HEK293T (cell line): ENCODE data around the gene ZNF600.
A peak's percentile ranks its signal among the peaks of the same experiment; 100 is the strongest.

Source experiments
- BHLHE40 ChIP-seq: fragments of 450-650 bp; IDR thresholded peaks from 2 replicates; pipeline ENCODE4 v1.6.1; 2016; ENCODE audit warnings: mild to moderate bottlenecking, moderate library complexity, borderline replicate concordance
- CTBP1 ChIP-seq: fragments of 450-650 bp; IDR thresholded peaks from 2 replicates; pipeline ENCODE4 v1.6.1; 2016; ENCODE audit warnings: borderline replicate concordance
- FOXM1 ChIP-seq: fragments of 450-650 bp; IDR thresholded peaks from 2 replicates; pipeline ENCODE4 v1.6.1; 2017; ENCODE audit warnings: mild to moderate bottlenecking, borderline replicate concordance
- L3MBTL2 ChIP-seq: fragments of 450-650 bp; conservative IDR thresholded peaks from 2 replicates; pipeline ENCODE4 v1.6.1; 2016; ENCODE audit warnings: mild to moderate bottlenecking
- LEF1 ChIP-seq: fragments of 450-650 bp; IDR thresholded peaks from 2 replicates; pipeline ENCODE4 v1.6.1; 2017; ENCODE audit warnings: mild to moderate bottlenecking, borderline replicate concordance
- NFRKB ChIP-seq: fragments of 450-650 bp; IDR thresholded peaks from 2 replicates; pipeline ENCODE4 v1.6.1; 2016; ENCODE audit warnings: mild to moderate bottlenecking, moderate library complexity
- SP1 ChIP-seq: fragments of 450-650 bp; IDR thresholded peaks from 2 replicates; pipeline ENCODE4 v1.6.1; 2017
- TARDBP ChIP-seq: fragments of 450-650 bp; IDR thresholded peaks from 2 replicates; pipeline ENCODE4 v1.6.1; 2016
- ZNF384 ChIP-seq: fragments of 450-650 bp; IDR thresholded peaks from 2 replicates; pipeline ENCODE4 v1.6.1; 2016
- TF ChIP-seq, protein P1 (sequence below): fragments of 450-650 bp; IDR thresholded peaks from 2 replicates; pipeline ENCODE4 v1.6.1; 2016

DNA sequence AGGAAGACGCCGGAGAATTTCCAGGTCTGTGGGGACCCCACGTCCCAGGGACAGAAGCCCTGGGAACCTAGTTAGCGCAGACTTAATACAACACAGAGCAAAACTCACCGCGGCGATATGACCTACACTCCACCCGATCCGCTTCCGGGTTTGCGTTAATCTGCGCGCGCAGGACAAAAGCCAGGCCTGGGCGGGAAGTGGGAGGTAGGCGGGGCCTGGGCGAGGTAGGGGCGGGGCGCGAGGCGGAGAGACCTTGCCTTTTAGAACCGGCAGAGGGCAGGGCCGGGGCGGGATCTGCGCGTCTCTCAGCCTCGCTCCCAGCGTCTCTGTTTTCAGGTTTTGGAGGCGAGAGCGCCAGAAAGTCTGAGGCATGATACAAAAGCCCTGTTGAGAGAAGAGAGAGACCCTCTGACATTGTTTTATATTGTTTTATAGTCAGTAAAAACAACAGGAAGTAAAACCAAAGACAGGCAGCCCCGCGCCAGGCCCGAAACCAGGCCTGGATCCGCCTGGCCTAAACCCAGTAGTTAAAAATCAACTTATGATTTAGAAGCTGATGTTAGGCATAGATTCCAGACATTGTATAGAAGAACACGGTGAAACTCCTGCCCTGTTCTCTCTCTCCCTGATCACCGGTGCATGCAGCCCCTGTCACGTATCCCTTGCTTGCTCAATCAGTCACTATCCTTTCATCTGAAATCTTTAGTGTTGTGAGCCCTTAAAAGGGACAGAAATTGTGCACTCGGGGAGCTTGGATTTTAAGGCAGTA is 51.5 kb downstream of the ZNF600 start, which contains the start of gene ZNF611:
- TF ChIP-seq L3MBTL2 (0 out of 2 replicates have a peak, but pooled peaks have one; percentile 8), CTBP1 (no peak), NFRKB (no peak), BHLHE40 (no peak), ZNF384 (no peak), LEF1 (no peak), TARDBP (no peak), SP1 (no peak), FOXM1 (no peak)
- TF ChIP-seq, protein P1, sequence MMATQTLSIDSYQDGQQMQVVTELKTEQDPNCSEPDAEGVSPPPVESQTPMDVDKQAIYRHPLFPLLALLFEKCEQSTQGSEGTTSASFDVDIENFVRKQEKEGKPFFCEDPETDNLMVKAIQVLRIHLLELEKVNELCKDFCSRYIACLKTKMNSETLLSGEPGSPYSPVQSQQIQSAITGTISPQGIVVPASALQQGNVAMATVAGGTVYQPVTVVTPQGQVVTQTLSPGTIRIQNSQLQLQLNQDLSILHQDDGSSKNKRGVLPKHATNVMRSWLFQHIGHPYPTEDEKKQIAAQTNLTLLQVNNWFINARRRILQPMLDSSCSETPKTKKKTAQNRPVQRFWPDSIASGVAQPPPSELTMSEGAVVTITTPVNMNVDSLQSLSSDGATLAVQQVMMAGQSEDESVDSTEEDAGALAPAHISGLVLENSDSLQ, result no peak
